ENCODE measurements around the gene HCAR3. TPM values are rescaled to one million over a fixed set of nuclear protein-coding genes. Genes with fewer than 3 reads are reported as not detected.
"Not testable (repeated sequence)": the region's sequence is repeated elsewhere in the genome, so short reads cannot be mapped to it uniquely, and the experiment has no call there.

The HCAR3 gene
- total RNA-seq, 2 experiments from 2014 or later: not detected

DNA sequence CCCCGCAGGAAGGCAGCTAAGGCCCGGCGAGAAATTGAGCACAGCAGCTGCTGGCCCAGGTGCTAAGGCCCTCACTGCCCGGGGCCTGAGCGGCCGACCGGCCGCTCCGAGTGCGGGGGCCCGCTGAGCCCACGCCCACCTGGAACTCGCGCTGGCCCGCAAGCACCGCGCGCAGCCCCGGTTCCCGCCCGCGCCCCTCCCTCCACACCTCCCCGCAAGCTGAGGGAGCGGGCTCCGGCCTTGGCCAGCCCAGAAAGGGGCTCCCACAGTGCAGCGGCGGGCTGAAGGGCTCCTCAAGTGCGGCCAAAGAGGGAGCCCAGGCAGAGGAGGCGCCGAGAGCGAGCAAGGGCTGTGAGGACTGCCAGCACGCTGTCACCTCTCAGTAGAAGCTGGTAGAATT, 39.8 kb downstream of the HCAR3 start:
- H3K9me3 Mint-ChIP-seq; H3K36me3 Mint-ChIP-seq (ENCODE audit: low read depth); CTCF ChIA-PET; H3K4me3 Mint-ChIP-seq; H3K4me1 Mint-ChIP-seq; DNase-seq; H3K27ac Mint-ChIP-seq; POLR2A ChIA-PET; H3K27me3 Mint-ChIP-seq: not testable (repeated sequence)

DNA sequence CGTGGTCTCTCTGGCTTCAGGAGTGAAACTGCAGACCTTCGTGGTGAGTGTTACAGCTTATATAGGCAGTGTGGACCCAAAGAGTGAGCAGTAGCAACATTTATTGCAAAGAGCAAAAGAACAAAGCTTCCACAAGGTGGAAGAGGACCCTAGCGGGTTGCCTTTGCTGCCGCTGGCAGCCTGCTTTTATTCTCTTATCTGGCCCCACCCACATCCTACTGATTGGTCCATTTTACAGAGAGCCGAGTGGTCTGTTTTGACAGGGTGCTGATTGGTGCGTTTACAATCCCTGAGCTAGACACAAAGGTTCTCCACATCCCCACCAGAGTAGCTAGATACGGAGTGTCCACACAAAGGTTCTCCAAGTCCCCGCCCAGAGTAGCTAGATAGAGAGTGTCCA, 40.6 kb downstream of the HCAR3 start:
- H3K27ac Mint-ChIP-seq; H3K9me3 Mint-ChIP-seq; H3K4me3 Mint-ChIP-seq; DNase-seq; H3K4me1 Mint-ChIP-seq; H3K36me3 Mint-ChIP-seq (ENCODE audit: low read depth); H3K27me3 Mint-ChIP-seq; POLR2A ChIA-PET; CTCF ChIA-PET: not testable (repeated sequence)

DNA sequence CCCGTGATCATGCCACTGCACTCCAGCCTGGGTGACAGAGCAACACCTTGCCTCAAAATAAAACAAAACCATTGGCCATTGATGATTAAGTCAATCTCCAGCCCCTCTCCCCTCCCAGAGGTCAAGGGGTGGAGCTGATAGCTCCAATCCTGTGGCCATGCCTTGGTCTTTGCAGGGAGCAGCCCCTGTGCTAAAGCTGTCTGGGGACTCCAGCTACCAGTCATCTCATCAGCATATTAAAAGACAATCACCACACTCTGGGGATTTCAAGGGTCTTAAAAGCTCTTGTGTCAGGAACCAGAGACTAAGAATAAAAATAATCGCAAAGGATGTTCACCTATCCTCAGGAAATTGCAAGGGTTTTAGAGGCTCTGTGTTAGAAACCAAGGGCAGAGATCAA, 44.1 kb downstream of the HCAR3 start:
- Mint-ChIP-seq H3K36me3 (ENCODE audit: low read depth) (peaks cover 1% of the 10 kb centered on the region), H3K4me1 (no peaks in the 10 kb centered on the region), H3K9me3 (no peaks in the 10 kb centered on the region), H3K4me3 (no peak overlapping the region), H3K27me3 (no peaks in the 10 kb centered on the region), H3K27ac (no peak overlapping the region)
- DNase-seq: no peak
- CTCF ChIA-PET: interaction anchor here (0.6 to 2.9 kb wide), 3 partner anchors 12 to 665 kb away, joined by 3 to 9 read pairs (median 4); no protein-coding TSS in a partner anchor
- POLR2A ChIA-PET: no interaction called here

DNA sequence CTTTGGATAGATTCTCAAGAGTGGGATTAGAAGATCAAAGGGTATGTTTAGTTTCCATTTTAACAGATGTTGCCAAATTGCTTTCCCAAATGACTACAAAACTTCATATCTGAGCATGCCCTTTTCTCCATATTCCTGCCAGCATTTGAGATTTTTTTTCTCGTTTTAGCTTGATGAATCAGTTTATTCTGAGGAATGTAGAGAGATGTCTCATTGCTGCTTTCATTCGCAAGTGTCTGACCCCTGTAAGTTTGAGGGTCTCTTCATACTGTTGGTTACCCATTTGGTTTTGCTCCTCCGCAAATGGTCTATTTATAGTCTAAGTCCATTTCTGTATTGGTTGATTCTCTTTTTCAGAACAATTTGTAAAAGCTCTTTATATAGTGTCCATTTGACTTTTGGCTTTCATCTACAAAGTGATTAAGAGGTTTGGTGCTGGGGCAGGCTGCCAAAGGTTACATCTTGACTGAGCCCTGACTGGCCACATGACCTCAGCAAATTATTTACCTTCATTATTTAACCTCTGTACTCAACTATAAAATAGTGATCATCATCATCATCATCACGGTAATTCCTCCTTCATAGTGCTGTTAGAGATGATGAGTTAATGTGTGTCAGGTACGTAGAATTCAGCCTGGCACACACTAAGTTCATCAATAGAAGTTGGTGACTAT, 47.1 kb downstream of the HCAR3 start:
- Mint-ChIP-seq H3K27ac (no peak overlapping the region), H3K4me3 (no peak overlapping the region), H3K36me3 (ENCODE audit: low read depth) (peaks cover 1% of the 10 kb centered on the region), H3K9me3 (no peaks in the 10 kb centered on the region), H3K4me1 (no peaks in the 10 kb centered on the region), H3K27me3 (no peaks in the 10 kb centered on the region)
- POLR2A ChIA-PET: no interaction called here
- DNase-seq: no peak
- CTCF ChIA-PET: interaction anchor here (1.9 kb wide), 1 partner anchor 9 kb away, joined by 7 read pairs; no protein-coding TSS in a partner anchor

DNA sequence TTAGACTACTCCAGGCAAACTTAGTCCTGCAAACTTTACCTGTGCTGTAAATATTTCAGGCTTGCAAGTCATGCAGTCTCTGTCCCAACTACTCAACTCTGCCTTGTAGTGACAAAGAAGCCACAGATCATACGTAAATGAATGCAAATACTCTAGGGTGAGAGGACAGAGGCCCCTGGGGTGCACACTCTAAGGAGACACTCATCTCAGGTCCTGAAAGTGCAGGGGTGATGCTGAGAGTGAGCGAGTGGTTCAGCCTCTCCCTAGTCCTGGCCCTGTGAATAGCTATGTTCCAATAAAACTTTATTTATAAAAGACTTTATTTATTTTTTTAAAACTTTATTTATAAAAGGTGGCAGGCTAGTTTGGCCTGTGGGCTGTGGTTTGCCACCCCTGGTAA, 48.3 kb downstream of the HCAR3 start:
- H3K9me3 Mint-ChIP-seq: no peaks in the 10 kb centered on the region
- no peak overlapping the region for H3K27ac Mint-ChIP-seq
- no peak overlapping the region for H3K4me3 Mint-ChIP-seq
- no peaks in the 10 kb centered on the region for H3K4me1 Mint-ChIP-seq
- H3K36me3 Mint-ChIP-seq (ENCODE audit: low read depth): no peaks in the 10 kb centered on the region
- ChIA-PET POLR2A (no interaction called here), CTCF (interaction anchor here (0.6 kb wide), 3 partner anchors 17 to 128 kb away, joined by 3 to 5 read pairs (median 4); no protein-coding TSS in a partner anchor)
- DNase-seq: no peak
- H3K27me3 Mint-ChIP-seq: no peaks in the 10 kb centered on the region

DNA sequence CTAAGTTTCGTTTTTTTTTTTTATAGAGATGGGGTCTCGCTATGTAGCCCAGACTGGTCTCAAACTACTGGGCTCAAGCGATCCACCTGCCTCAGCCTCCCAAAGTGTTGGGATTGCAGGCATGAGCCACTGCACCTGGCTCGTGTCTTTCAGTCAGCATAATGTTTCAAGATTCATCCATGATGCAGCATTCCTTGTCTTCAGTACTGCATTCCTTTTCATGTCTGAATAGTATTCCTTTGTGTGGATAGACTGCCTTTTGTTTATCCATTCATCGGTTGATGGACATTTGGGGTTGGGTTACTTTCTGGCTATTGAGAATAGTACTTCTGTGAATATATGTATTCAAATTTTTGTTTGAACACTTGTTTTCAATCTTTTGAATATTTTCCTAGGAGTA, 50.9 kb downstream of the HCAR3 start:
- Mint-ChIP-seq H3K27ac (no peak overlapping the region), H3K27me3 (no peaks in the 10 kb centered on the region), H3K4me3 (no peak overlapping the region), H3K4me1 (no peaks in the 10 kb centered on the region), H3K36me3 (ENCODE audit: low read depth) (no peaks in the 10 kb centered on the region), H3K9me3 (no peaks in the 10 kb centered on the region)
- ChIA-PET CTCF (interaction anchor here (0.6 kb wide), 2 partner anchors 40 to 140 kb away, joined by 3 to 4 read pairs; no protein-coding TSS in a partner anchor), POLR2A (no interaction called here)
- no peak for DNase-seq

DNA sequence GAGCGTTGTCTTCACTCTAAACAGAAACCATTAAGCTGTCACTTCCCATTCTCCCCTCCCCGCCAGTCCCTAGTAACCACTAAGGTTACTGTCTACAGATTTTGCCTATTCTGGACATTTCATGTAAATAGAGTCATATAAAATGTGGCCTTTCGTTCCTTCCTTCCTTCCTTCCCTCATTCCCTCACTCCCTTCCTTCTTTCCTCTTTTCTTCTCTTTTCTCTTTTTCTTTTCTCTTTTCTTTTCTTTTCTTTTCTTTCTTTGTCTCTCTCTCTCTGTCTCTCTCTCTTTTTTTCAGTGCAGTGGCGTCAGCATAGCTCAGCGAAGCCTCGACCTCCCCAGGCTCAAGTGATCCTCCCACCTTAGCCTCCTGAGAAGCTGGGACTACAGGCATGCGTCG, 51.3 kb downstream of the HCAR3 start:
- ChIA-PET POLR2A (no interaction called here), CTCF (interaction anchor here (0.6 kb wide), 2 partner anchors 40 to 140 kb away, joined by 3 to 4 read pairs; no protein-coding TSS in a partner anchor)
- Mint-ChIP-seq H3K27me3 (no peaks in the 10 kb centered on the region), H3K36me3 (ENCODE audit: low read depth) (no peaks in the 10 kb centered on the region), H3K9me3 (no peaks in the 10 kb centered on the region), H3K4me3 (no peak overlapping the region), H3K4me1 (no peaks in the 10 kb centered on the region), H3K27ac (no peak overlapping the region)
- DNase-seq: no peak

Other genes with a start within 250 kb of the HCAR3 start
- 10 to 100 TPM; 45.1 to 50.2 TPM for gene ZCCHC8, start 215.9 kb downstream of the HCAR3 start, total RNA-seq
- gene RSRC2, start 189.9 kb downstream of the HCAR3 start, total RNA-seq: 10 to 100 TPM; 79.6 to 82.3 TPM
- gene KNTC1, start 189.6 kb downstream of the HCAR3 start, total RNA-seq: 100 to 1,000 TPM; 124 to 136 TPM
- not detected for gene HCAR2, start 13.5 kb downstream of the HCAR3 start, total RNA-seq
- under 1 TPM; 0.17 to 0.37 TPM for gene HCAR1, start 14.0 kb upstream of the HCAR3 start, total RNA-seq
- gene DENR, start 36.0 kb upstream of the HCAR3 start, total RNA-seq: 10 to 100 TPM; 52.7 to 53.9 TPM
- gene CCDC62, start 57.8 kb upstream of the HCAR3 start, total RNA-seq: under 1 TPM; 0.52 to 0.89 TPM
- gene HIP1R, start 118.6 kb upstream of the HCAR3 start, total RNA-seq: 10 to 100 TPM; 30.7 to 32.7 TPM
- 10 to 100 TPM; 23.0 to 23.7 TPM for gene VPS37B, start 179.3 kb upstream of the HCAR3 start, total RNA-seq
- 1 to 10 TPM; 4.7 to 6.7 TPM for gene ABCB9, start 249.7 kb upstream of the HCAR3 start, total RNA-seq

Data from activated CD4-positive, alpha-beta T cell treated with anti-CD3 and anti-CD28 coated beads, Interleukin-2, amount 10 ng/mL, durations not matched to agents 7 days and 5 days (primary cell).